K562 (cell line): ENCODE results near the gene ECSCR. TPM values are rescaled to one million over a fixed set of nuclear protein-coding genes. Genes with fewer than 3 reads are reported as not detected.

Experiments used
- ATAC-seq: fragments of 200-7000 bp; cut with Tn5 transposase; 3 replicates; pipeline ENCODE4 v1.9.1; 2020; ENCODE audit warnings: moderate library complexity
- BruUV-seq: library from RNA; stranded (reverse); fragments of 400-500 nt; replicated peaks from 2 replicates; lab custom pipeline; 2021; lab: Mats Ljungman, UMichigan
- CTCF ChIA-PET: fragments of 300-600 bp; formaldehyde crosslinking; extraction: SDS; loops from one replicate; lab custom pipeline; 2021; ENCODE audit warnings: low intra/inter-chr PET ratio; lab: Yijun Ruan, JAX
- POLR2A ChIA-PET: fragments of 300-600, 350-650 bp; sonication (Branson Sonifier 250); formaldehyde crosslinking; extraction: SDS; loops from one replicate; lab custom pipeline; 2021; ENCODE audit warnings: antibody characterized with exemption, inconsistent platforms; lab: Yijun Ruan, JAX
- DNase-seq, 4 experiments: peaks; one replicate each; pipeline versions ENCODE4 v3.0.0 to v3.0.0-alpha.2; 2011 to 2018; ENCODE audit warnings: low spot score in 3 of 4, mixed read lengths in 3 of 4; ENCODE audit errors: extremely low read depth in 1 of 4
- FAIRE-seq: peaks from 2 replicates; lab custom pipeline; 2011; peaks lifted over from hg19 to GRCh38; lab: Jason Lieb, UNC
- H2AFZ ChIP-seq: 2 replicates; pipeline ENCODE4 v1.6.0; 2011; ENCODE audit warnings: low read depth, low read length, control low read depth, inconsistent platforms
- H3K27ac ChIP-seq: fragments of 200-600 bp; 3 replicates; pipeline ENCODE4 v1.8.0; 2011; ENCODE audit warnings: low read depth, mild to moderate bottlenecking, control low read depth, inconsistent platforms, low read length, moderate library complexity, mixed read lengths; ENCODE audit errors: extremely low read depth
- H3K27me3 ChIP-seq, 2 experiments: fragments of 300-600 bp in 1 of 2; 2 replicates in 1 of 2; 3 replicates in 1 of 2; pipeline versions ENCODE4 v1.6.0 to v1.8.0; 2011; ENCODE audit warnings: inconsistent platforms in 2 of 2, low read length in 2 of 2, mild to moderate bottlenecking in 1 of 2, mixed read lengths in 1 of 2, moderate library complexity in 1 of 2; ENCODE audit not compliant: control insufficient read depth in 2 of 2, insufficient read depth in 2 of 2
- H3K36me3 ChIP-seq: fragments of 300-600 bp; 3 replicates; pipeline ENCODE4 v1.8.0; 2011; ENCODE audit warnings: mild to moderate bottlenecking, low read length, inconsistent platforms; ENCODE audit not compliant: control insufficient read depth, insufficient read depth
- H3K4me1 ChIP-seq, 2 experiments: fragments of 200-600 bp in 1 of 2; replicated peaks in 1 of 2; 2 replicates in 1 of 2; 3 replicates in 1 of 2; pipeline versions ENCODE4 v1.5.1 to v1.8.0; 2011; ENCODE audit warnings: inconsistent platforms in 2 of 2, low read length in 2 of 2, mild to moderate bottlenecking in 1 of 2, mixed read lengths in 1 of 2, moderate library complexity in 1 of 2; ENCODE audit not compliant: control insufficient read depth in 2 of 2, insufficient read depth in 2 of 2
- H3K4me2 ChIP-seq: 2 replicates; pipeline ENCODE4 v1.6.1; 2011; ENCODE audit warnings: low read length, control low read depth, inconsistent platforms, mixed read lengths; ENCODE audit not compliant: insufficient read depth
- H3K4me3 ChIP-seq: fragments of 200-600 bp; sonication (generic), shearing (Covaris generic); 2 replicates; pipeline ENCODE4 v1.5.1; 2016; ENCODE audit warnings: control low read depth, inconsistent platforms
- H3K79me2 ChIP-seq: fragments of 200-600 bp; 3 replicates; pipeline ENCODE4 v1.8.0; 2011; ENCODE audit warnings: low read length, inconsistent platforms; ENCODE audit not compliant: control insufficient read depth, insufficient read depth
- H3K9ac ChIP-seq, 2 experiments: 2 replicates each; pipeline versions ENCODE4 v1.6.0 to v1.6.1; 2011; ENCODE audit warnings: low read depth in 2 of 2, low read length in 2 of 2, control low read depth in 1 of 2, inconsistent platforms in 1 of 2, mild to moderate bottlenecking in 1 of 2, mixed read lengths in 1 of 2; ENCODE audit not compliant: insufficient read depth in 1 of 2
- H3K9me1 ChIP-seq: one replicate; pipeline ENCODE4 v1.6.0; 2011; ENCODE audit warnings: inconsistent platforms, mild to moderate bottlenecking, low read length, moderate library complexity; ENCODE audit not compliant: control insufficient read depth, insufficient read depth
- H3K9me3 ChIP-seq: replicated peaks from 2 replicates; pipeline ENCODE4 v1.5.1; 2011; ENCODE audit warnings: low read depth, low read length, inconsistent platforms; ENCODE audit not compliant: control insufficient read depth, insufficient read depth
- H4K20me1 ChIP-seq: replicated peaks from 2 replicates; pipeline ENCODE4 v1.6.1; 2011; ENCODE audit warnings: low read length, inconsistent platforms, mixed read lengths; ENCODE audit not compliant: control insufficient read depth, insufficient read depth
- BACH1 ChIP-seq: fragments of 200-800 bp; sonication (Bioruptor generic); IDR thresholded peaks from 2 replicates; pipeline ENCODE4 v1.6.1; 2016; ENCODE audit warnings: missing genetic modification characterization, missing compliant biosample characterization
- CBFB ChIP-seq: sonication (generic); formaldehyde crosslinking; IDR thresholded peaks from 2 replicates; pipeline ENCODE4 v1.4.0; 2020; ENCODE audit warnings: mild to moderate bottlenecking, missing genetic modification reagents
- GATAD2A ChIP-seq: fragments of 450-650 bp; IDR thresholded peaks from 2 replicates; pipeline ENCODE4 v1.6.1; 2017
- HIVEP1 ChIP-seq: fragments of 250-450 bp; sonication (Bioruptor Pico); IDR thresholded peaks from 2 replicates; pipeline ENCODE4 v1.4.0; 2020; ENCODE audit warnings: mild to moderate bottlenecking
- KHSRP ChIP-seq: fragments of 450-650 bp; IDR thresholded peaks from 2 replicates; pipeline ENCODE4 v1.6.1; 2017
- L3MBTL2 ChIP-seq: fragments of 450-650 bp; IDR thresholded peaks from 2 replicates; pipeline ENCODE4 v1.6.1; 2016; ENCODE audit warnings: mild to moderate bottlenecking, moderate library complexity
- MECOM ChIP-seq: fragments of 250-450 bp; sonication (Bioruptor Pico); IDR thresholded peaks from 2 replicates; pipeline ENCODE4 v1.8.0; 2022; ENCODE audit warnings: inconsistent platforms
- NR1H2 ChIP-seq: sonication (generic); formaldehyde crosslinking; IDR thresholded peaks from 2 replicates; pipeline ENCODE4 v1.4.0; 2020; ENCODE audit warnings: mild to moderate bottlenecking, missing genetic modification reagents
- POLR3G ChIP-seq: IDR thresholded peaks from 2 replicates; pipeline ENCODE4 v1.6.1; 2011; ENCODE audit not compliant: insufficient read length, insufficient replicate concordance; ENCODE audit errors: extremely low read depth
- PRMT5 ChIP-seq: sonication (generic); formaldehyde crosslinking; IDR thresholded peaks from 2 replicates; pipeline ENCODE4 v1.5.0; 2020; ENCODE audit warnings: missing genetic modification reagents
- SOX6 ChIP-seq: fragments of 450-650 bp; IDR thresholded peaks from 2 replicates; pipeline ENCODE4 v1.6.1; 2014; ENCODE audit warnings: mild to moderate bottlenecking
- SRSF1 ChIP-seq: fragments of 200-400 bp; formaldehyde crosslinking; IDR thresholded peaks from 2 replicates; pipeline ENCODE4 v1.6.1; 2017; ENCODE audit warnings: mild to moderate bottlenecking, low read depth, low read length, moderate library complexity
- ZBTB5 ChIP-seq: fragments of 450-650 bp; IDR thresholded peaks from 2 replicates; pipeline ENCODE4 v1.6.1; 2017; ENCODE audit warnings: antibody characterized with exemption
- ZFP1 ChIP-seq: fragments of 450-650 bp; formaldehyde crosslinking; IDR thresholded peaks from 2 replicates; pipeline ENCODE4 v1.4.0; 2020; ENCODE audit warnings: mild to moderate bottlenecking, mixed read lengths
- ZNF24 ChIP-seq: fragments of 450-650 bp; IDR thresholded peaks from 2 replicates; pipeline ENCODE4 v1.6.1; 2016
- ZNF785 ChIP-seq: fragments of 250-450 bp; sonication (Bioruptor Pico); IDR thresholded peaks from 2 replicates; pipeline ENCODE4 v1.4.0; 2020; ENCODE audit warnings: mild to moderate bottlenecking
- ZSCAN32 ChIP-seq: fragments of 450-650 bp; formaldehyde crosslinking; IDR thresholded peaks from 2 replicates; pipeline ENCODE4 v1.4.0; 2020; ENCODE audit warnings: mild to moderate bottlenecking, moderate library complexity
- WGBS: fragments of 100-300 bp; shearing (Covaris generic); methylation state at CpG from one replicate; pipeline ENCODE4 v1.1.6; 2016; ENCODE audit warnings: low coverage, mixed read lengths; ENCODE audit not compliant: insufficient coverage; ENCODE audit errors: missing lambda C conversion rate; 5-methylcytosine and 5-hydroxymethylcytosine counted together
- in situ Hi-C: fragments of 300-500 bp; cut with MboI; formaldehyde crosslinking; loops from 4 replicates; pipeline ENCODE4 v1.15.0; 2018; ENCODE audit warnings: inconsistent platforms, mixed read lengths
- intact Hi-C: fragments of 100-400 bp; cut with micrococcal nuclease; formaldehyde crosslinking; loops from 2 replicates; pipeline ENCODE4 v1.14.2; 2022
- polyA plus RNA-seq, 8 experiments: library from polyadenylated mRNA; depleted of rRNA in 4 of 8; stranded (reverse) in 5 of 8; unstranded in 3 of 8; fragments of >200 nt; fragmentation: Nextera tagmentation in 2 of 8; fragmentation: Illumina TruSeq in 1 of 8; extraction: Ambion mirVana in 2 of 8; extraction: Trizol in 1 of 8; gene quantifications; 2 replicates each; pipeline versions ENCODE4 v1.2.1 to v1.2.3, GENCODE V29; 2011 to 2014; ENCODE audit warnings: inconsistent platforms in 1 of 8, missing spikeins in 1 of 8
- total RNA-seq, 7 experiments: library from RNA; depleted of rRNA in 6 of 7; stranded (reverse); fragments of >200 nt in 6 of 7; fragmentation: Illumina TruSeq in 2 of 7; extraction: Trizol in 2 of 7; gene quantifications; 2 replicates each; pipeline versions ENCODE4 v1.2.1 to v1.2.3, GENCODE V29; 2011 to 2021; ENCODE audit warnings: low replicate concordance in 1 of 7
- TF ChIP-seq, protein P1 (sequence below): fragments of 250-450 bp; sonication (Bioruptor Pico); IDR thresholded peaks from 2 replicates; pipeline ENCODE4 v1.5.0; 2021; ENCODE audit warnings: mild to moderate bottlenecking, borderline replicate concordance
- TF ChIP-seq, protein P2 (sequence below): fragments of 450-650 bp; formaldehyde crosslinking; IDR thresholded peaks from 2 replicates; pipeline ENCODE4 v1.4.0; 2020; ENCODE audit warnings: mild to moderate bottlenecking, moderate library complexity

ECSCR gene
- total and polyA plus RNA-seq, 9 of the 15 experiments (the other 6 are each of a cell fraction or from before 2014, with no cell fraction given): 0.10 to 0.25 (median 0.13) TPM; not detected in 6

DNA sequence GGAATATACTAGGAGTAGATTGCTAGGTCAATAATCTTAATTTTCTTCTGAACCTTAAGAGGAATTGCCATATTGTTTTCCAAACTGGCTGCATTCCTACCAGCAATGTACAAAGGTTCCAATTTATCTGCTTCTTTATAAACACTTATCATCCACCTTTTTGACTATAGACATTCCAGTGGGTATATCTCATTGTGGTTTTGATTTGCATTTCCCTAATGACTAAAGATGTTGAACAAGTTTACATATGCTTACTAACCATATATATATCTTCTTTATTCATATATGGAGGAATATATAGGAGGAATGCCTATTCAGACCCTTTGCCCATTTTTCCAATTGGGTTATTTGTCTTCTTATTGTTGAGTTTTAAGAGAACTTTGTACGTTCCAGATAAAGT lies 30.8 kb downstream of the ECSCR start:
- no peaks in the 10 kb centered on the region for H3K79me2 ChIP-seq
- no peaks in the 10 kb centered on the region for H3K9me1 ChIP-seq
- no peak overlapping the region for H3K27ac ChIP-seq
- in situ Hi-C loops (no loop called here), intact Hi-C loops (no loop called here)
- ATAC-seq (no peak), DNase-seq (no peak), FAIRE-seq (no peak)
- TF ChIP-seq ZNF785 (CRISPR knock-in tag): no peak
- TF ChIP-seq, protein P1, sequence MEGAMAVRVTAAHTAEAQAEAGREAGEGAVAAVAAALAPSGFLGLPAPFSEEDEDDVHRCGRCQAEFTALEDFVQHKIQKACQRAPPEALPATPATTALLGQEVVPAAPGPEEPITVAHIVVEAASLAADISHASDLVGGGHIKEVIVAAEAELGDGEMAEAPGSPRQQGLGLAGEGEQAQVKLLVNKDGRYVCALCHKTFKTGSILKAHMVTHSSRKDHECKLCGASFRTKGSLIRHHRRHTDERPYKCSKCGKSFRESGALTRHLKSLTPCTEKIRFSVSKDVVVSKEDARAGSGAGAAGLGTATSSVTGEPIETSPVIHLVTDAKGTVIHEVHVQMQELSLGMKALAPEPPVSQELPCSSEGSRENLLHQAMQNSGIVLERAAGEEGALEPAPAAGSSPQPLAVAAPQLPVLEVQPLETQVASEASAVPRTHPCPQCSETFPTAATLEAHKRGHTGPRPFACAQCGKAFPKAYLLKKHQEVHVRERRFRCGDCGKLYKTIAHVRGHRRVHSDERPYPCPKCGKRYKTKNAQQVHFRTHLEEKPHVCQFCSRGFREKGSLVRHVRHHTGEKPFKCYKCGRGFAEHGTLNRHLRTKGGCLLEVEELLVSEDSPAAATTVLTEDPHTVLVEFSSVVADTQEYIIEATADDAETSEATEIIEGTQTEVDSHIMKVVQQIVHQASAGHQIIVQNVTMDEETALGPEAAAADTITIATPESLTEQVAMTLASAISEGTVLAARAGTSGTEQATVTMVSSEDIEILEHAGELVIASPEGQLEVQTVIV (CRISPR knock-in tag): no peak
- no peak for TF ChIP-seq SRSF1
- no peak for TF ChIP-seq KHSRP
- TF ChIP-seq MECOM: no peak
- TF ChIP-seq CBFB (CRISPR knock-in tag): no peak
- no peak for TF ChIP-seq BACH1 (tag)
- TF ChIP-seq HIVEP1 (CRISPR knock-in tag): no peak
- TF ChIP-seq PRMT5 (CRISPR knock-in tag): no peak
- no peak for TF ChIP-seq POLR3G
- TF ChIP-seq, protein P2, sequence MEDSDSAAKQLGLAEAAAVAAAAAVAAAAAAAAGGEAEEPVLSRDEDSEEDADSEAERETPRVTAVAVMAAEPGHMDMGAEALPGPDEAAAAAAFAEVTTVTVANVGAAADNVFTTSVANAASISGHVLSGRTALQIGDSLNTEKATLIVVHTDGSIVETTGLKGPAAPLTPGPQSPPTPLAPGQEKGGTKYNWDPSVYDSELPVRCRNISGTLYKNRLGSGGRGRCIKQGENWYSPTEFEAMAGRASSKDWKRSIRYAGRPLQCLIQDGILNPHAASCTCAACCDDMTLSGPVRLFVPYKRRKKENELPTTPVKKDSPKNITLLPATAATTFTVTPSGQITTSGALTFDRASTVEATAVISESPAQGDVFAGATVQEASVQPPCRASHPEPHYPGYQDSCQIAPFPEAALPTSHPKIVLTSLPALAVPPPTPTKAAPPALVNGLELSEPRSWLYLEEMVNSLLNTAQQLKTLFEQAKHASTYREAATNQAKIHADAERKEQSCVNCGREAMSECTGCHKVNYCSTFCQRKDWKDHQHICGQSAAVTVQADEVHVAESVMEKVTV (CRISPR knock-in tag): no peak
- no peak for TF ChIP-seq ZFP1 (CRISPR knock-in tag)
- TF ChIP-seq ZSCAN32 (CRISPR knock-in tag): no peak
- no peak for TF ChIP-seq NR1H2 (CRISPR knock-in tag)
- TF ChIP-seq ZNF24: no peak
- no peak for TF ChIP-seq L3MBTL2
- TF ChIP-seq GATAD2A: no peak
- TF ChIP-seq ZBTB5: no peak
- TF ChIP-seq SOX6: no peak
- BruUV-seq: no TSS peak
- ChIA-PET CTCF (no interaction called here), POLR2A (no interaction called here)
- H3K4me2 ChIP-seq: no peak overlapping the region
- no peak overlapping the region for H3K9ac ChIP-seq
- H3K36me3 ChIP-seq: no peaks in the 10 kb centered on the region
- H2AFZ ChIP-seq: no peak overlapping the region
- no peaks in the 10 kb centered on the region for H3K4me1 ChIP-seq
- no peaks in the 10 kb centered on the region for H3K27me3 ChIP-seq
- WGBS: 15% methylated on average over 1 of the region's 1 CpG
- no peak overlapping the region for H3K4me3 ChIP-seq
- H4K20me1 ChIP-seq: no peaks in the 10 kb centered on the region
- no peaks in the 10 kb centered on the region for H3K9me3 ChIP-seq
